GM21367 (cell line): ENCODE measurements around the gene SLC22A4.

Experiments used
- ATAC-seq: cut with Tn5 transposase; IDR thresholded peaks from one replicate; pipeline ENCODE4 v1.9.1; 2021; ENCODE audit not compliant: unreplicated experiment

The SLC22A4 gene

DNA sequence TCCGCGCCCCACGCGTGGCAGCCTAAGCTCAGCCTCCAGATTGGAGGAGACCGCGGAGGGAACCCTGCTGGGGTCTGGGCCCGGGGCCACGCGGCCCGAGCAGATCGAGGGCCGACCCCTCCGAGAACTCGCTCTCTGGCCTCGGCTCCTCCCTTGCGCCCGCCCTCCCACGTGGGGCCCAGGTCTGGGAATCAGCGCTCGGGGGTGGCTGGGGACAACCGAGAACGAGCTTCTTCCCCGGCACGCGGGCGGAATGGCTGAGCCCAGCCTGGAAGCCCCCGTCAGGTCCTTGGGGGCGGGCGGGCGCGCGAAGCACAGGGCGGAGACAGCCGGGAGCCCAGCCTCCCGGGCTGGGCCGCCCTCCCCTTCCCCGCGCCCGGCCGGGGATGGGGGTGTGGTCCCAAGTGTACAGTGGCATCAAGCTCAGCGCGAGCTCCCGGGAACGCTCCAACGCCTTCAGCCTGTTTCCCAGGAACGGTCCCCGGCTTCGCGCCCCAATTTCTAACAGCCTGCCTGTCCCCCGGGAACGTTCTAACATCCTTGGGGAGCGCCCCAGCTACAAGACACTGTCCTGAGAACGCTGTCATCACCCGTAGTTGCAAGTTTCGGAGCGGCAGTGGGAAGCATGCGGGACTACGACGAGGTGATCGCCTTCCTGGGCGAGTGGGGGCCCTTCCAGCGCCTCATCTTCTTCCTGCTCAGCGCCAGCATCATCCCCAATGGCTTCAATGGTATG, at the start of gene SLC22A4:
Gene SLC22A4 (plus strand): TSS at position 403 of the 736 bp plus-strand sequence. CDS start 223 bp downstream, at position 626.
- peak; percentile 53 for ATAC-seq

DNA sequence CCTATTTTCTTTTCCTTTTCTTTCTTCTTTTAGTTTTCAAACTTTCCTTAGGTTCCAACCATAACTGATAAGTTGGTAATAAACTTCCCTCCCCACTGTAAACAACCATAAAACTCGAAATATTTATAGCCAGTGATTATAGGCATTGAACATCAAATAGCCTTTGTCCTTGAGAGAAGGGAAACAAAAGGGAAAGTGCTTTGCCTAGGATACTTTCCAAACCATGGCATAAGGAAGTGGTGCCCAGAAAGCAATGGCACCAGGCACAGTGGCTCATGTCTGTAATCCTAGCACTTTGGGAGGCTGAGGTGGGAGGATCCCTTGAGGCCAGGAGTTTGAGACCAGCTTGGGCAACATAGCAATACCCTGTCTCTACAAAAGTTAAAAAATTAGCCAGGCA, 48.6 kb upstream of the SLC22A4 start:
- no peak for ATAC-seq

DNA sequence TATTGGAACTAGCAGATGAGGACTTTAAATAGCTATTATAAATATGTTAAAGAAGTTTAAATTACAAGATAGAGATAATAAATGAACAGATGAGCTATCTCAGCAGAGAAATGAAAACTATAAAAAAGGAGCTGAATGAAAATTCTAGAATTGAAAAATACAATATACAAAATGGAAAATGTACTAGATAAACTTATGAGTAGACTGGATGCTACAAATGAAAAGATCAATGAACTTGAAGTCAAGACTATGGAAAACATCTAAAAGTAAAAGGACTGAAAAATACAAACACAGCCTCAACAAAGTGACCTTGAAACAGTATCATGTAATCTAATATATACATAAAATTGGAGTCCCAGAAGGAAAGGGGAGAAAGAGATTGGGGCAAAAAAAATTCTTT, 47.4 kb upstream of the SLC22A4 start:
- ATAC-seq = no peak

DNA sequence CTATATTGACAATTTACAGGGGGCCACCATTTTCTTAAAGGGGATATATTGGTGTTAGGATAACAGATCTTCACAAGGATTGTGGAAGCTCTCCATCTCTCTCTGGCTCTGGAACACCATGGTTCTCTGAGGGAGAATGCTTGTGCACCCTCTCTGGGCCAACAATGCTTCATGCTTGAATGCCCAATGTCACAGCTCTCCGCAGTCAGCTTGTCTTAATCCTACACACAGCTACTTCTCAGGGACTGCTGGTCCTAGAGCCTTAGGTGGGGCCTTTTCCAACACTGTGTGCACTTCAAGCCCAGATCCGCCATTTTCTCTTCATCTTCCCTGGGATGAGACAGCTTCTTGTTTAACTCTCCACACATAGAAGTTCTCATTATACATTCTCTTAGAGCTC, 43.6 kb upstream of the SLC22A4 start:
- no peak for ATAC-seq

DNA sequence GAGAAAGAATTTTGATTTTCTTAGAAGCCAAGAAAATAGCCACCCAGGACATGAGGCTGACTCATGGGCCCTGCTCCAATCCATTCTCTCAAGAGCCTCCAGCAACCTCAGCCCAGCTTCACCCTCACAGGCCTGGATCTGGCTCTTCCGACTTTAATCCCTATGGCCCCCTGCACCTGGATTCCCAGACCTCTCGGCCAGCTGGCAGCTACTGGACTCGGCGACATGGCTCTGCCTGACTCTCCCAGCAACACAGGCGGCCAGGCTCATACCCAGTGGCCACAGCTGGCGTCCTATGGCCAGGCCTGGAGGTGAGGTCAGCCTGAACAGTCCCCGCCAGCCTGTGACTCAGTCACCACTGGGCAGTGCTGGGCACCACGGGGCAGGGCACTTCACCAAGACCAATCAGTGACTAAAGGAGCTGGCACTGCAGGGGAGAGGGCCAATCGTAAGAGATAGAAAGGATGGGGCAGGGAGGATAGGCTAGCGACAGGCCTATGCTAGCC, 42.9 kb upstream of the SLC22A4 start:
- ATAC-seq = no peak

DNA sequence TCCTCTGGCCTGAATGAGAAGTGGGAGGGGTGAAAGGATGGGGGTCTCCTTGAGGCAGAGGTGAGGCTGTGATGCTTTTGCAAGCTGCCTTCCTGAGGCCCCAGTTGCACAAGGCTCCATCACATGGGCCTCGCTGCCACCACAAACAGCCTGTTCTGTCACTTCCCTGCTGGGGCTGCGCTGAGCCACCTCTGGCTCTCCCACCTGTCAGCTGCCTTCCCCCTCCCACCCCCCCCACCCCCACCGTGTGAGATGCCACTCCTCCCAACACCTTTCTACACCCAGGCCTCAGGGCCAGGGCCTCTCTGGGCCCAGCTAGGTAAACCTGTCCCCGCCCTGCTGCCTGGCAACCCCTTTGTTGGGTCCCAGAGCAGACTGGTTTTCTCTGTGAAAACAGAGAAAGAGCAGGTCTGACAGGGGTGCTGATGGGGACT, 41.2 kb upstream of the SLC22A4 start:
- no peak for ATAC-seq

DNA sequence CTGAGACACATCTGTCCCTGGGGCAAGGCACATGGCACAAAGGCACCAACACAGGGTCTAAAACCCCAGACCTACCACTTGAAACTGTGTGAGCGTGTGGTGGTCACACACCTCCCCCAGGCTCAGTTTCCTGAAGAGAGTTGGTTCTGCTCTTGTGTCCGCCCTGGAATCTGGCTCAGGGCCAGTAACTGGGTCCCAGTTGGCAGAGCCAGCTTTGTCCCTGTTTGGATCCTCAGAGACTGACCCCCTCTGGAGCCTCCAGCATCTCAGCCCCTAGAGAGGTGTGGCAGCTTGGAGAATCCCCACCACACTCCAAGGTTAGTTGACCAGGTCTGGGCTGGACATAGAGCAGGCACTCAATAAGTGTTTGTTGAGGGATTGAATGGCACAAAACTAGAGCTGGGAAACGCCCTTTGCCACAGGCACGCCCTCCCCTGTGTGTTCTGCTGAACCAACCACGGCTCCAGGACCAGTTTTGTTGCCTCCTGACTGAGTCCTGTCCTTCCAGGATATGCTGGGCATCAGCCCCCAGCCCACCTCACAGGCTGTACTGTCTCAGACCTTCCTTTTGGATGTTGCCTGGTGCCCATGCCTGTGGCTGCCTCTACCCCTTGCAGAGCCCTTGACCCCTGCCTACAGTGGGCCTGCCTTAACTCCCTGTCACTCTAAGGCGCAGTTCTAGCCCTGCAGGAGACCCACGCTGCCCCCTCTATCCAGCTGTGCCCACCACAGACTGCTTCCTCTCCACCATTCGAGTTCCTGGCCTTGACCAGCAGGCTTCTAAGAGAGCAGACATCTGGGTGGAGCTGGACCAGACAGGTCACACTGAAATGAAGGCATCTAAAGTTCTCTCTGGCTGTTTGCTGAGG, 40.5 kb upstream of the SLC22A4 start:
- ATAC-seq = no peak

DNA sequence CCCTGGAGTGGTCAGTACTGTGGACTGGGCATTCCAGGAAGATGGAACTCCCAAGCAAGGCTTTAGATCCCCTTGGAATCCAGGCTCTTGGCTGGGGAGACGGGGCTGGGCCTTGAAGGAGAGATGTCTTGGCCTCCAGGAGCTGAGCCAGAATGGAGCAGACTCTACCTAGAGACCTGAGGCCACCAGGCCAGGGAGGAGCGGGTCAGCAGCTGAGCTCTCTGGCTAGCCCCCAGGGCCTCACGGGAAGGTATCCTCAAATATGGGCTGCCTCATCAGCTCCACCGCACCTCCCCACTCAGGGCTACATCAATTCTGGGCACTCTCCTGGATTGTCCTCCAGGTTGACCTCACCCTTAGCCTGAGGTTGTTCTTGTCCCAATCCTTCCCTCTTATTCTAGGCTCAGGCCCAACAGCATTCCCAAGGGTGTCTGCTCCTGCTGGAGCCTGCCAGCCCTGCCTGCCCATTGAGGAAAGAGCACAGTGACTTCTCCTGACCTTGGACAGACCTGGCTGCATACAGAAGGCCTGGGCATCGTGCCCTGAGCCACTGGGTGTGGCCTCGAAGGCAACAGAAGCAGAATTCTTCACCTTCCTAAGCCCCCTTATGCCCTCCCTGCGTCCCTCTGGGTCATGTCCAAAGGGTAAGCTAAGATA, 39.7 kb upstream of the SLC22A4 start:
- ATAC-seq = no peak

DNA sequence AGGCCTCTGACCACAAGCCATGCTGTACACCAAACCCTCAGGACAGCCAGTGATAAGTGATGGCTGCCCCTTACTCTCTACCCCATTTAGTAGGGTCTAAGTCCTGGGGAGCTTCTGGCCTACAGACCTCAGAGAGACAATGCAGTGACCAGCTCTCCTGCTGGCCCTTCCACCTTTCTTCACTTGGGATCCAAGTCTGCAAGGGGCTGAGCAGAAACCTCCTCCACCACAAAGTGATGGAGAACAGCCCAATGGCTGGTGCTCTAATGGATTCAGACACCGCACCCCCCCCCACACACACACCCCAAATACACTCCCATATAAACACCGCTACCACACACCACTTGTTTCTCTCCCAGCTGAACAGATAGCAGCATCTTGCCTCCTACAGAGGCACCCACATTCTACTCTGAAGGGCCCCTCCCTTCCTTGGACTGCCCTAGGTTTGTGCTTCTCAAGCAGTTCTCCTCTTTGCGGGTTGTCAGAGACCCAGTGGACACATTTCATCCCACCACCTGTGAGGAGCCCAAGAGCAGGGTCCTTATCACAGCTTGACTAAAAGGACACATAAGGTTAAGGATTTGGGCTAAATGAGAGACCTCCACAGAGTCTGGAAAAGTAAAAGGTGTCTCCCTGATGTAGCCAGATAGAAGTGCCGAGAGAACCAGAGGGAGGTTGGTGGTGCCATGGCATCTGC, 38.0 kb upstream of the SLC22A4 start:
- ATAC-seq = no peak

DNA sequence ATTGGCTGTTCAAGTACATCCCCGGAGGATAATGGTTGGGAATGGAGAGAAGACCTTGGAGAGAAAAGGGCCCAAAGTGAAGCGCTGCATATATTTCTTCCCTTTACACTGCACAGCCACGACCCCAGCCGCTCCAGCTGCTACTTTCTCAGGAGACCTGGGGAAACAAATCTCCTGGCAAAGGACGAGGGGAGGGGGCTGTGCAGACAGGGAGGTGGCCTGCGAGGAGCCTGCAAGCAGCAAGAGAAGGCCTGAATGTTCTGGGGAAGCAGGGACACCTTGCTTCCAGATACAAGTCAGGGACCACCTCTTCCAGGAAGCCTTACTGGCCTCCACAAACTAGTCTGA, 37.4 kb upstream of the SLC22A4 start:
- no peak for ATAC-seq

DNA sequence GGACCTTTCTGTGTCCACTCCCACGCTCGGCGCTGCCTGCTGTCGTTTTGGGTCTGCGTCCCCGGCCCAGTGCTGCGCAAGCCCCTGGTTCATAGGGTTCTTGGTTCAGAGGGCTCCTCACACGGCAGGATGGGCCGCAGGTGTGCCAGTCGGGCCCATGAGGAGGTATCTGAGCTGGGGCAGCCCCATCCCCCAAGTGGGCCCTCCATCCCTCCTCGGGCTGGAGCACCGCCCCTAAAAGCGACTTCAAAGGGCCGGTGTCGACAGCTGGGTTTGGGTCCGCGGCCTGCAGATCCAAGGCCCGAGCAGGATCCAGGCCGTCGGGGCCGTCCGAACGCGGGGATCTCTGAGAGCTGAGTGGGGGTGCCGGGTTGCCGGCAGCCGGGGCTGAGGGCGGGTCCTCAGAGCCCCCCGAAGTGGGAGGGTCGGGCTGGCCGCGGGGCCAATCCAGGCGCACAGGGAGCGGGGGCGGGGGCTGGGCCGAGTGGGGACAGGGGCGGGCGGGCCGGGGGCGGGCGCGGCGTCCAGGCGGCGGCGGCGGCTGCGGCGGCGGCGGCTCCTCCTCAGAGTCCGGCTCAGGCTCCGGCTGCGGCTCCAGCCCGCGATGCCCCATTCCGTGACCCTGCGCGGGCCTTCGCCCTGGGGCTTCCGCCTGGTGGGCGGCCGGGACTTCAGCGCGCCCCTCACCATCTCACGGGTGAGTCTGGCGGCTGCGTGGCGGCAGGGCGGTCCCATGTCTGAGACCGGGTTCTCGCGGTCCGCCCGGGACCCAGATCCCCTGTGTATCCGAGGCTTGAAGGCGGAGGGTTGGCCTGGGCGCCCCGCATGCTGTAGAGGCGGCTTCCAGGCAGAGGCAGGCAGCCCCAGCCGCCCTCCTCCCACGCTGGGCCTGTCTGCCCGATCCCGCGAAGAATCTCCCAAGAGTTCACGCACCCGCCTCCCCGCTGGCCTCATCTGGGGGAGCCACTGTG, 36.8 kb upstream of the SLC22A4 start, which contains the start of gene PDLIM4:
Gene PDLIM4 (plus strand): TSS at position 566 of the 971 bp plus-strand sequence. CDS start 39 bp downstream, at position 605.
- ATAC-seq = no peak

DNA sequence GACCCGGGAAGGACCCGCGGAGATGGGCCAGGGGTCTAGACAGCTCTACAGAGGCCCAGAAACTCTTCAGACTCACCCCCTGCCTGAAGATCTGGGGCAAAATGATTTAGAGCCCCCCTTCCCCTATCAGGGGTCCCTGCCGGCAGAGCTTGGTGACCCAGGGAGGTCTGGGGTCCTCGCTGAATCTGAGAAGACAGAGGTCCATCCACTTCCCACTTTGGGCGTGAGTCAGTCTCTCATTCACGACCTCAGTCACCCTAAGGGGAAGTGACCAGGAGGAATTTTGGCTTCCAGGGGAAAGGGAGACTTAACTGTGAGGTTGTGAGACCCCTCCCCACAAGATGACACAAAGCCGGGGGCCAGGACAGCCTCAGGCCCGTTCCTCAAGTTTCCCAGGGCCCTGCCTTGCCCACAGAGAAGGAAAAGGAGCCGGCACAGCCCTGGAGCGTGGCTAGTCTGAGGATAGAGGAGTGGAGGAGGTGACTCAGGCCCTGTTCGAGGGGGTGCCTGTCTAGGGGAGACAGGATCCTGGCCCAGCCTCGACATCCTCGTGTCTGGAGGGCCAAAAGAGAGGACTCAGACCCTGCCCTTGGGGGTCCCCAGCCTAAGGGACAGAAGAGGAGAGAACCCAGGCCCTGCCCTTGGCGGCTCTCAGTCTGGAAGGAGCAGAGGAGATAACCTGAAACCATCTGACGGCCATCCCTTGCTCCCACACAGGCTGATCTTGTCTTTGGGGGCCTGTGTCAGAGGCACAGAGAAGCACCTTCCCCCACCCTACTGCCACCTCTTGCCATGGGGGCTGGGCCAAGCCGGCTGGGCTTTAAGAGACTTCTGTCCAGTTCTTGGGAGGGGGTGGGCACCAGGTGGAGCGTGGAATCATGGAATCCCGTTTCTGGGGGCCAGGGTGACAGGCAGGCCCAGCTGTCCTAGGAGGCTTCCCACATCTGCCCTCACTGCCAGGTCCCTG, 35.8 kb upstream of the SLC22A4 start:
- no peak for ATAC-seq

DNA sequence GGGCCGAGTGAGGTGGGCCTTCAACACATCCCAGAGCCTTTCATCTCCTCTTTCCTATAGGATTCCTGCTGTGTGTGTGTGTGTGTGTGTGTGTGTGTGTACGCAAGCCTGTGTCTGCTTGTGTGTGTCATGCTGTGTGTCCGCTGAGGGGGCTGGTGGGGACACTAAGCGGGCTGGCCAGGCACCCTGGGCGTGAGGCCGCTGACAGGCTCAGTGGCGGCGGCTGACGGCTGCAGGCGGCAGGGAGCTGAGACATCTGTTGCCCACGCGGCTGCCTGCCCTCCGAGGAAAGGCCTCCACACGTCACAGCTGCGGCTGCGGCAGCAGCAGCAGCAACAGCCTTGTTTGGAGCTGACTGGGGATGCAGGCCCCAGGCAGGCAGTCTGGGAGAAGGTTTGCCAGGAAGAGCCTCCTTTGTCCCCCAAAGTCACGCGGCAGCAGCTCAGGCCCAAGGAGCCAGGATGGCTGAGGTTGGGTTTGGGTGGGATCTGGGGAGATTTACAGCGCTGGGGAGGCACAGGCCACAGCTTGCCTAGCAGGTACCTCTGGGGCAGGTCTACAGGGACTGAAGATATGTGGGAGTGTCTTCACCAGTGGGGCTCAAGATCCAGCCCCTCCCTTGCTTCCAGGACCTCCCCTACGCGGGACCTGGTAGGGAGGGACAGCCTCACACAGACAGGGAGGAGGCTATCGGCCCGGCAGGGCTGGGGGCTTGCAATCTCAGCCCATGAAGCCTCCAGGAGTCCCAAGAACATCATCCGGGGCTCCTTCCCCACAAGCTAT, 34.9 kb upstream of the SLC22A4 start:
- ATAC-seq = no peak

DNA sequence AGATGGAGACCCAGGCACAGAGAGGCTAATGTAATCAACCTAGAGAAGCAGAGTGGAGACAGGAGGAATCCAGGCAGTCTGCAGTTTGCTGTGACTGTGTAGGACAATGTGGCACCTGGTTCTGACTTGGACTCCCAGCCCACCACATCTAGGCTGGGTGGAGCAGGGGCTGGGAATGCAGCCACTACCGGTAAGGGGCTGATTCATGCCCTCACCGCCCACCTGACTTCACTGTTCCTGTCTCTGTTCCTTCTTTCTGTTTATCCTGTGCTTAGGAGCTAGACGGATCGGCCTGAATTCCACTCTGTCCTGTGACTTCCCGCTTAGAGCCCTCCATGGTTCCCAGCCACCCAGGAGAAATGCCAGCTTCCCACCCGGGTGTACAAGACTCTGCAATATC, 34.1 kb upstream of the SLC22A4 start:
- no peak for ATAC-seq

DNA sequence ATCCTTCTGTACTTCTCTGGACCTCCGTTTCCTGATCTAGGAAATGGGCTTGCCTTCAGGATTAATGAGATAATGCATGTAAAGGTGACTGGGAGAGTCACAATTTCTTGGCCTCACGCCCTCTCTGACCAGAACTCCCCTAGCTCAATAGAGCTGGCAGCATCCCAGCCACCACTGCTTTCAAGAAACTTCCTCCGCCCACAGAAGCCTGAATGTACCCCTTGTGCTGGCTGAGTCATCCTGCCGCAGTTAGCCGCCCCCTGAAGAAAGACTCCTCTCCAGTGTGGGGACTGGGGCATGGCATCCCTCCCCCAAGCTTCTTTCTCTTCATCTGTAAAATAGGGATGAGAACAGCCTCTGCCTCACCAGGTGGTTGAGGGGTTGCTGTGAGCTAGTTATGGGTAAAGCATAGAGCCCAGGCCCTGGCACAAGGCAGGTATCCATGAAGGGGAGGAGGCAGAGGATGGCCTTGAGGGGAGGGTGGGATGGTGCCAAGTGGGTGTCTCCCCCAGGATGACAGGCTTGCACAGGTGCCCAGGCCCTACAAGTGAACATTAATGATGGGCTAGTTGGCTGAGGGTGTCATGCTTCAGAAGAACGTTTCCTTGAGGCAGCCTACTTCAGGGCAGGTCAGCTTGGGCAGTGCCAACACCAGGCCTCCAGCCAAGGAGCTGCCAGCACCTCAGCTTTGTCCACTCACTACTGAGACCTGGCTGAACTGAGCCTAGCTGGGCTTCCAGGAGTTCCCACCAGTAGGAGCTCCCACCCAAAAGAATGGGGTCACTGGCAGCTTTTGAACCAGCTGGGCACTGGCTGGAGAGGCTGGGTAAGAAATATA, 33.3 kb upstream of the SLC22A4 start:
- no peak for ATAC-seq

DNA sequence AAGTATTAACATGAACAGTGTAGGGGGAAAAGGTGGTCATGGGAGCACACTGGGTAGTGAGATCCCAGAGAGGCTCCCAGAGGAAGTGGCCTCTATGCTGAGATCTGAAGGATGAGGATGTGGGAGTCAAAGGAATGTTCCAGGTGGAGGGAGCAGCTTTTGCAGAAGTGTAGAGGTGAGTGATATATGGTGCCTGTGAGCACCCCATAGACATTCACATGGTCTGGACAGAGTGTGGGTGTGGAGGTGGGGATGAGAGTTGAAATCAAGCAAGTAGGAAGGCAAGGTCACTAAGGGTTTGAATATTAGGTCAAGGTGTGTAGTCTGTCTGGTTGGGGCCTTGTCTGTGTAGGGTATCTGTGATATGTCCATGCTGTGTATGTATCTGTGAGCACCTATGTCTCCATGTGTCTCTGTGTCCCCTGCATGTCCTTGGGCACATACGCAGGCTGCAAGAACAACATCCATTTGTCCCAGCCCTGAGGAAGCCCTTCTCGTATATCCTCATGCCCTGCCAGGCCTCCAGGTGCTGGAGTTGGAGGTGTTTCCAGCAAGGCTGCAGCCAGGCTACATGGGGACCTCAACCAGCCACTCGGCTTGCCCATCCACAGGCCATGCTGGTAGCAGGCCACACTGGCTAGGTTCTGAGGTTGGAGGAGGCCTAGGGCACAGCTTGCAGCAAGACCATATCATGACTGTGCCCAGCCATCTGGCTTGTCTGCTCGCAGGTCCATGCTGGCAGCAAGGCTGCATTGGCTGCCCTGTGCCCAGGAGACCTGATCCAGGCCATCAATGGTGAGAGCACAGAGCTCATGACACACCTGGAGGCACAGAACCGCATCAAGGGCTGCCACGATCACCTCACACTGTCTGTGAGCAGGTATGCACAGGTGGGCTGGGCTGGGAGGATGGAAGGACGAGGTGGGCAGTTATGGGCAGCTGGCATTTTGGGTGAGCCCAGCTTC, 32.0 kb upstream of the SLC22A4 start:
- ATAC-seq = no peak
